Naive thymus-derived CD8-positive, alpha-beta T cell (primary cell): ENCODE measurements around the gene OR52A1. TPM values are rescaled to one million over a fixed set of nuclear protein-coding genes. Genes with fewer than 3 reads are reported as not detected.
"Not testable (repeated sequence)": the region's sequence is repeated elsewhere in the genome, so short reads cannot be mapped to it uniquely, and the experiment has no call there.

ENCODE experiments used
- ATAC-seq, 2 donors: fragments of 150-1000 bp; cut with Tn5 transposase in 1 of 2; sonication (Bioruptor Pico), chemical (Tn5 transposase) in 1 of 2; 1 replicate in 1 of 2; 2 replicates in 1 of 2; pipeline ENCODE4 v1.10.0; 2021; ENCODE audit warnings: mild to moderate bottlenecking in 2 of 2, moderate library complexity in 2 of 2
- POLR2A ChIA-PET: fragments of 350-600 bp; sonication (Branson Sonifier 250); formaldehyde crosslinking; loops from one replicate; lab custom pipeline; 2021; ENCODE audit warnings: antibody characterized with exemption; lab: Charles Lee
- DNase-seq, 10 donors: peaks; one replicate each; pipeline versions ENCODE4 v3.0.0 to v3.0.0-alpha.2; 2020 to 2022
- H3K27ac Mint-ChIP-seq, 10 donors: one replicate each; pipeline ENCODE4 v1.8.0; 2020 to 2022; ENCODE audit warnings: mild to moderate bottlenecking in 10 of 10, mixed read lengths in 10 of 10, moderate library complexity in 4 of 10, inconsistent platforms in 1 of 10
- H3K27me3 Mint-ChIP-seq, 5 donors: one replicate each; pipeline ENCODE4 v1.8.0; 2021 to 2022; ENCODE audit warnings: mixed read lengths in 5 of 5
- H3K36me3 Mint-ChIP-seq, 3 donors: one replicate each; pipeline ENCODE4 v1.8.0; 2020 to 2022; ENCODE audit warnings: mixed read lengths in 3 of 3, mild to moderate bottlenecking in 2 of 3, inconsistent platforms in 1 of 3
- H3K4me1 Mint-ChIP-seq, 4 donors: one replicate each; pipeline ENCODE4 v1.8.0; 2021 to 2022; ENCODE audit warnings: mixed read lengths in 4 of 4
- H3K4me3 Mint-ChIP-seq, 10 donors: one replicate each; pipeline ENCODE4 v1.8.0; 2020 to 2022; ENCODE audit warnings: mild to moderate bottlenecking in 10 of 10, mixed read lengths in 10 of 10, moderate library complexity in 6 of 10, inconsistent platforms in 1 of 10
- H3K9me3 Mint-ChIP-seq, 9 donors: one replicate each; pipeline ENCODE4 v1.8.0; 2020 to 2022; ENCODE audit warnings: mixed read lengths in 9 of 9, mild to moderate bottlenecking in 3 of 9, inconsistent platforms in 1 of 9, moderate library complexity in 1 of 9
- polyA plus RNA-seq, 3 donors: library from polyadenylated mRNA; unstranded; fragments of 300-500 nt; fragmentation: Illumina TruSeq; gene quantifications; one replicate each; pipeline ENCODE4 v1.2.3, GENCODE V29; 2021
- total RNA-seq, 8 experiments: library from RNA in 2 of 8; stranded (reverse) in 2 of 8; gene quantifications; one replicate each; pipeline ENCODE4 v1.2.3 and lab custom pipeline; 2021 to 2026

Gene OR52A1
- not detected for total RNA-seq
- polyA plus RNA-seq = not detected
- total RNA-seq (lab: John Stamatoyannopoulos, UW) = 0 reads per million in 6 experiments

DNA sequence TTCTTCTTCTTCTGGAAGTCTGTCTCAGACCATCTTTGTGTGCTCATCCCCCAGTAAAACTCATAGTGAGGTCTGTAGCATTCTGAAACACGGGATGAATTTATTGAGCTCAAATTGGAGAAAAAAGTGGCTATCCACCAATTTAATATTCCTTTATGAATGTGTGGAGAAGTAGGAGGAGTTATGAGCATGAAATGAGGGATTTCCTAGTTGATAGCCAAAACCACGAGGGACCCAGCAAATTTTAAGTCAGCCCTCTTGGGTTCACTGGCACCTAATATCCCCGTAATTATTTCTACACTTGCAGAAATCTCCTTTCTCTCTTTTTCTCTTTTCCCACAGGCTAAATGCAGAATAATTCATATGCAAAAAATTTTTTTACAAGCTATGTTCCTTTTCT, at the start of gene OR52A1:
Gene OR52A1, minus strand, starts transcription at position 101 of the 400 bp plus-strand sequence. CDS start 2,388 bp downstream, outside the sequence.
- Mint-ChIP-seq H3K4me1 (no peaks in the 10 kb centered on the region), H3K27ac (no peak within 1 kb of the TSS), H3K36me3 (no peaks in the 10 kb centered on the region), H3K9me3 (peaks cover 0 to 3% (median 0%) of the 10 kb centered on the region in 9 donors), H3K4me3 (no peak within 1 kb of the TSS), H3K27me3 (peaks cover 3 to 11% (median 4%) of the 10 kb centered on the region in 5 donors)
- POLR2A ChIA-PET = no interaction called here
- no peak for ATAC-seq
- DNase-seq = no peak

DNA sequence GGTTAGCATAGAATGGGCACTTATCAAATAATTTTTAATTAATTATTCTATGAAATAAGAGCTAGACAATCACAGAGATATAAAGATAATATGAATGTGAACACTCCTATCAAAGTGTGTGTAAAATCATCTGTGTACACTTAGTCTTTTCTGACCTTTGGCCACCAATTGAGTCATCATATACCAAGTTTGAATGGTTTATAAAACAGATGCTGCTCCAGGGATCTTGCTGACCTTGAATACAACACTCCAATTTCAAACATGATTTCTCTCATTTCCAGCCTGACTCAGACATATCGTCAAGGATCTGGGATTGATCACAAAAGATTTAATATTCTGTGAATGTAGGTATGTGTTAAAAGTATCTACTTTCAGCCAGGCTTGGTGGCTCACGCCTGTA, 48.8 kb upstream of the OR52A1 start:
- POLR2A ChIA-PET = no interaction called here
- peaks cover 0 to 1% (median 0%) of the 10 kb centered on the region in 9 donors for H3K9me3 Mint-ChIP-seq
- ATAC-seq = no peak

DNA sequence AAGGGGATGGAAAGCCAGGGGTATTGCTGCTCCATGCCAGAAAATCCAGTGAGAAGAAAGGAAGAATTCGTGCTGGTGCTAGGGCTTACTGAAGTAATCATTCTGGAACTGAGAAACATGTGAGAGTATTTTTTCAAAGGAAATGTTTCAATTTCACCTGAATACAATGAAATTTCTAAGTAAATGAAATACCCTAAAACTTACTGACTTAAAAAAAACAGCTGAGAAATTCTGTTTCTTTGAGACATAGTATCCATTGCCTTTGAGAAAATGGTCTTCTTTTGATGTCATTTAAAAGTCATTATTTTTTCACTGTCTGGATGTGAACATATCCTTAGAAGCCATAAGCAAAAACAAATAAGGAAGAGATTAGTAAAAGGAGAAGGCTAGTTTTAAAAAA, 46.0 kb upstream of the OR52A1 start, which contains the start of gene OR51V1:
Gene OR51V1, minus strand, starts transcription at position 101 of the 400 bp plus-strand sequence. Its CDS starts 0 bp downstream, at position 101.
- no peak within 1 kb of the TSS for H3K4me3 Mint-ChIP-seq
- peaks cover 0 to 1% (median 0%) of the 10 kb centered on the region in 9 donors for H3K9me3 Mint-ChIP-seq
- no peak within 1 kb of the TSS for H3K27ac Mint-ChIP-seq
- DNase-seq = no peak
- no peaks in the 10 kb centered on the region for H3K36me3 Mint-ChIP-seq
- POLR2A ChIA-PET = no interaction called here
- no peak for ATAC-seq
- no peaks in the 10 kb centered on the region for H3K4me1 Mint-ChIP-seq
- peaks cover 0 to 16% (median 7%) of the 10 kb centered on the region in 5 donors for H3K27me3 Mint-ChIP-seq

More for the DNA sequence above, 48.8 kb upstream of the OR52A1 start:
- peaks cover 0 to 16% (median 6%) of the 10 kb centered on the region in 5 donors for H3K27me3 Mint-ChIP-seq
- DNase-seq = no peak
- no peak overlapping the region for H3K4me3 Mint-ChIP-seq
- H3K27ac Mint-ChIP-seq = no peak overlapping the region
- H3K4me1 Mint-ChIP-seq = no peaks in the 10 kb centered on the region
- no peaks in the 10 kb centered on the region for H3K36me3 Mint-ChIP-seq

DNA sequence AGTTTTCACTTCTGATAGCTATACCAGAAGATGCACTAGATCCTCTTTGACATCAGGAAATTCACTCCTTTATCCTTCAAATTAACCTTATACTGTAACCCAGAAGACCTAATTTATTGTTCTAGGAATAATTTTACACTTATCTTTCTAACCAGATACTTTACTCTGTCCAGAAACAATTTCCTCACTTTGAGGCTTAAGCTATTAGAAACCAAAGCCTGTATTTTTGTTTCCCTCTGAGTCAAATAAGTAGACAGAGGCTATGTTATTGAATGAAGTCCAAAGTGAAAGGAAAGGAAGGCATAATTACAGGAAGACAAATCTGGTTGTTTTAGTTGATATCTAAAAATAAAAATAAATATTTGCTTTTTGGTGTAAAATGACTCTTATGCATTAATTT, 43.7 kb upstream of the OR52A1 start:
- Mint-ChIP-seq H3K4me1 (no peaks in the 10 kb centered on the region), H3K4me3 (no peak overlapping the region), H3K27ac (no peak overlapping the region), H3K27me3 (peaks cover 0 to 16% (median 7%) of the 10 kb centered on the region in 5 donors), H3K9me3 (peaks cover 0 to 10% (median 0%) of the 10 kb centered on the region in 9 donors), H3K36me3 (no peaks in the 10 kb centered on the region)
- ATAC-seq (no peak), DNase-seq (no peak)
- POLR2A ChIA-PET = no interaction called here

DNA sequence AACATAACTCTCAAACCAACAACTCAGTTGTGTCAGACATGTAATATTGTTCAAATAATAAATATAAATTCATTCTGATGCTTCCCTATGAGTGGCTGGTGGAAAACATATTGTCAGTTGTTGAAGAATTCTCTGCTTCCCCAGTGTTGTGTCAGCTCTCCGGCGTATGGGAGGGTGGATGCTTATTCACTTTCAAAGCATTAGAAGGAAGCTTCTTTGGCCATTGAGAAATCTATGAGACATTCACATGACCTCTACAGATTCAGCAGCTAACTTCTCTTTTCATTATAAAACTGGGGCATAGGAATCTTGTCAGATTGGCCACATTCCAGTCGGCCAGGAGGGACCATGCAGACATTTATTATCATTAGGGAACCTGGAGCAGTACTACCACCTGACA, 43.0 kb upstream of the OR52A1 start:
- Mint-ChIP-seq H3K27me3 (peaks cover 0 to 14% (median 7%) of the 10 kb centered on the region in 5 donors), H3K36me3 (no peaks in the 10 kb centered on the region), H3K27ac (no peak overlapping the region), H3K4me3 (no peak overlapping the region), H3K9me3 (peaks cover 0 to 18% (median 3%) of the 10 kb centered on the region in 9 donors), H3K4me1 (no peaks in the 10 kb centered on the region)
- POLR2A ChIA-PET = interaction anchor here (0.8 kb wide), 1 partner anchor 611 kb away, joined by 3 read pairs; the partner anchor contains the start of gene OR52N2
- ATAC-seq (no peak), DNase-seq (no peak)

DNA sequence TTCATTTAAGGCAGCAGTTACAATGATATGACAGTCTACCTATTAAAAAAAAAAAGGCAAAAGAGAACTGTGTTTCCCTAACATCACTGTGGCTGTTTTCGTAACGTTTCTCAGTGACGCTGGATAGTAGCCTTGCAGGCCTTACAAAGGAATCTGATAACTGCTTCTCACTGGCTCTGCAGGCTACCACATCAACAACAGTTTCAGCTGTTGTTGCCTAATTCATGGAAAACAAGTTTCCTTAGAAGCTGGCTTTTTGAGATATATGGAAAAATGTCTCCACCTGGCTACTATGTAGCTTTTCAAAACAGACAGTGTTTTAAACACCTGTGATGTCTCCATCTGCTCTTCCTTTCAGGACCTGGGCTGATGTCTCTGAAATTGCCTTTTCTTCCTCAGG, 42.2 kb upstream of the OR52A1 start:
- POLR2A ChIA-PET = no interaction called here
- Mint-ChIP-seq H3K4me3 (no peak overlapping the region), H3K9me3 (peaks cover 0 to 20% (median 3%) of the 10 kb centered on the region in 9 donors), H3K27me3 (peaks cover 0 to 14% (median 7%) of the 10 kb centered on the region in 5 donors), H3K27ac (no peak overlapping the region), H3K36me3 (no peaks in the 10 kb centered on the region), H3K4me1 (no peaks in the 10 kb centered on the region)
- ATAC-seq = no peak
- no peak for DNase-seq

DNA sequence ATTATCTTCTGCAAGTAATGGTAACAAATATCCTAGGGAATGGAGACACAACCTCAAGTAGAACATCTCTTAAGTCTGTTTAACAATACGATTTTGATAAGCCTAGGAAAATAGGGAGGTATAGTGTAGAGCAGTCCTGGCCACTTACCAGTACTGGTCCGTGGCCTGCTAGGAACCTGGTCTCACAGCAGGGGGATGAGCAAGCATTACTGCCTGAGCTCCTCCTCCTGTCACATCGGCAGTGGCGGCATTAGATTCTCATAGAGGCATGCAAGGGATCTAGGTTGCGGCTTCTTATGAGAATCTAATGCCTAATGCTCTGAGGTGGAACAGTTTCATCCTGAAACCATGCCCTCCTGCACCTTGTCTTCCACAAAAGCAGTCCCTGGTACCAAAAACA, 41.5 kb upstream of the OR52A1 start:
- ATAC-seq (no peak), DNase-seq (no peak)
- Mint-ChIP-seq H3K27ac (no peak overlapping the region), H3K36me3 (no peaks in the 10 kb centered on the region), H3K4me3 (no peak overlapping the region), H3K27me3 (peaks cover 0 to 14% (median 6%) of the 10 kb centered on the region in 5 donors), H3K4me1 (no peaks in the 10 kb centered on the region), H3K9me3 (peaks cover 0 to 20% (median 3%) of the 10 kb centered on the region in 9 donors)
- POLR2A ChIA-PET = no interaction called here

DNA sequence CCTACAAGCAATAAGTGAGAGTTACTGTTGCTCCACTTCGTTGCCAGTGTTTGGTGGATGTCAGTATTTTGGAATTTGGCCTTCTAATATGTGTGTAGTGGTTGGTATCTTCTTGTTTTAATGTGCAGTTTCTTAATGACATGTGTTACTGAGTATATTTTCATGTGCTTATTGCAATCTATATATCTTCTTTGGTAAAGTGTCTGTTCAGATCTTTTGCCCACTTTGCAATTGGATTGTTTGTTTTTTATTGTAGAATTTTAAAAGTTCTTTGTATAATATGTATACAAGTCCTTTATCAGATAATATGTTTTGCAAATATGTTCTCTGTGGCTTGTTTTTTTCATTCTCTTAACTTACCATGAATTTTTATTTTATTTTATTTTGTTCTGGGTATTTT, 38.2 kb upstream of the OR52A1 start:
- no peak overlapping the region for H3K27ac Mint-ChIP-seq
- H3K36me3 Mint-ChIP-seq = peaks cover 0 to 9% (median 0%) of the 10 kb centered on the region in 3 donors
- POLR2A ChIA-PET = no interaction called here
- peaks cover 0 to 37% (median 10%) of the 10 kb centered on the region in 9 donors for H3K9me3 Mint-ChIP-seq
- H3K4me1 Mint-ChIP-seq = no peaks in the 10 kb centered on the region
- peaks cover 0 to 3% (median 0%) of the 10 kb centered on the region in 5 donors for H3K27me3 Mint-ChIP-seq
- ATAC-seq = no peak
- DNase-seq = no peak
- H3K4me3 Mint-ChIP-seq = no peak overlapping the region

DNA sequence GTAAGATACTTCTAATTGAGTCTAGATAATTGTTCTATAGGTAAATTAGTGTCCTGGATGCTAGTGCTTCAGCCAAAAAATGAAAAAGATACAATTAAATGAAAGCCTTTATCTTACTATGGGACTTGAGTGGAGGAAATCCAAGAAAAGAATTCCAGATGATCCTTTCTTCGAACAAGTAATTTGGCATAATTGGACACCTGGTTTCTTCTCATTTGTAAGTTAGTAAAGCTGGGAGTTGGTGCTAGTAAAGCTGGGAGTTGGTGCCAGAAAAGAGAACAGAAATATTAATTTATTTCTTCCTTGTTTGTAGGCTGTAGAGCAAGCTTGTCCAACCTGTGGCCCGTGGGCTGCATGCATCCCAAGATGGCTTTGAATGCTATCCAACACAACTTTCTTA, 33.6 kb upstream of the OR52A1 start:
- H3K4me1 Mint-ChIP-seq = no peaks in the 10 kb centered on the region

DNA sequence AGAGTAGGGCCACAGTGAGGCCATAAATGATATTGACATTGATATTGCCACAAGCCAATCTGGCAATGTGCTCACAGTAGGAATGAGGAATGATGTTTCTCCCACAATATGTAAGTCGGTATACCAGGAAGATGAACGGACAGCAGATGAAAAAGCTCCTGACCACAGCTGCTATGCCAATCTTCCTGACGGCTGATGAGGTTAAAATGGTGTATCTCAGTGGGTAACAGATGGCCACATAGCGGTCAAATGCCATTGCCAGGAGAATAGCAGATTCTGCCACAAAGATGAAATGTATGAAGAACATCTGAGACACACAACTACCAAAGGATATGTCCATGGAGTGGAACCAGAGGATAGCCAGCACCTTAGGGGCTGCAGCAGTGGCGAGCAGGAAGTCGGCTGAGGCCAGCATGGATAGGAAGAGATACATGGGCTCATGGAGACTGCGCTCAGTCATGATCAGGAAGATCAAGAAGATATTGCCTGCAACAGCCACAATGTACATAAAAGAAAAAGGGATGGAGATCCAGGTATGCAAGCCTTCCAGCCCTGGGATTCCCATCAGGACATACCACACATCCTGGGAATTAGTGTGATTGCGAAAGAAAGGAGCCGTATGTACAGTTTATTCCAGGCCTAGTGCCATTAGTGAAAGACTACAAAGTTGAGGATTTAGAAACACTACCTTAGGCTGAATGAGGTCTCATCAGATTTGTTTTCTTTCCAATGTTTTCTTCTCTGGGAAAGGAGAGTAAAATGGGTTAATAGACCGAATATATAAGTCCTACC, 23.7 kb upstream of the OR52A1 start:
- POLR2A ChIA-PET = no interaction called here
- H3K36me3 Mint-ChIP-seq = no peaks in the 10 kb centered on the region
- peaks cover 0 to 5% (median 0%) of the 10 kb centered on the region in 9 donors for H3K9me3 Mint-ChIP-seq
- H3K27ac Mint-ChIP-seq = no peak overlapping the region
- no peak for ATAC-seq
- peaks cover 0 to 12% (median 9%) of the 10 kb centered on the region in 5 donors for H3K27me3 Mint-ChIP-seq
- H3K4me3 Mint-ChIP-seq = no peak overlapping the region
- no peaks in the 10 kb centered on the region for H3K4me1 Mint-ChIP-seq
- no peak for DNase-seq

More for the DNA sequence above, 33.6 kb upstream of the OR52A1 start:
- Mint-ChIP-seq H3K27me3 (peaks cover 0 to 12% (median 1%) of the 10 kb centered on the region in 5 donors), H3K4me3 (no peak overlapping the region), H3K36me3 (peaks cover 0 to 9% (median 0%) of the 10 kb centered on the region in 3 donors), H3K27ac (no peak overlapping the region), H3K9me3 (peaks cover 0 to 26% (median 10%) of the 10 kb centered on the region in 9 donors)
- POLR2A ChIA-PET = no interaction called here
- ATAC-seq = no peak
- no peak for DNase-seq

DNA sequence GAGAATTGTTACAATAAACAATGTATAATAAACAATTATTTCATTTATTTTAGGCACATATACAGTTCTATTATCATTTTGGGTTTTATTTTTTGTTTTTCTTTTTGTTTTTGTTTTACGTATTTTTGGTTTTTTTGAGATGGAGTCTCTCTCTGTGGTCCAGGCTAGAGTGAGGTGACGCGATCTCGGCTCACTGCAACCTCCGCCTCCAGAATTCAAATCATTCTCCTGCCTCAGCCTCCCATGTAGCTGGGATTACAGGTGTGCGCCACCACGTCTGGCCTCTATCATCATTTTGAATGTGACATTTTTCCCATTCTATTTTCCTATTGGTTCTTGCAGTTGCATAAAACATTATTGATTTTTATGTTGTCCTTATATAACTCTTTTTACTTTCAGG, 20.4 kb upstream of the OR52A1 start:
- DNase-seq (no peak), ATAC-seq (no peak)
- H3K36me3 Mint-ChIP-seq = no peaks in the 10 kb centered on the region
- no peak overlapping the region for H3K27ac Mint-ChIP-seq
- peaks cover 0 to 5% (median 0%) of the 10 kb centered on the region in 9 donors for H3K9me3 Mint-ChIP-seq
- H3K27me3 Mint-ChIP-seq = peaks cover 0 to 24% (median 11%) of the 10 kb centered on the region in 5 donors
- no peak overlapping the region for H3K4me3 Mint-ChIP-seq
- no peaks in the 10 kb centered on the region for H3K4me1 Mint-ChIP-seq
- POLR2A ChIA-PET = no interaction called here

DNA sequence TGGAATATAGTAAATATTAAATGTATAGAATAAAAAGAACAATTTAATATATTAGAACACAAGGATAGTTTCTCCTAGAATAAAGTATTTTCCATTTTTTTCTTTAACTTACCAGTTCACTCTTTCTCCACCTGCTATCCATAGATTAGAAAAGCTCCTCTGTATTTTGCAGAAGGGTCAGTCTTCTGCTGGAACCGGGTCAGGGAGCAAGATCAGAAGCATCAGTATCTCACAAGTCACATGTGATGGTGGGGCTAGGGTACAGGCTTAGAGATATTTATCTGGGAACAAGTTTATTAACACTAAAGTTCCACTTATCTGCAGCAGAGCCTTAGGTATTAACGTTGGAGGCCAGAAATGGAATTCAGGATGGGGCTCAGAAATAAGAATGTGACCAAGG, 17.3 kb upstream of the OR52A1 start:
- POLR2A ChIA-PET = no interaction called here
- Mint-ChIP-seq H3K27me3 (peaks cover 0 to 16% (median 4%) of the 10 kb centered on the region in 5 donors), H3K4me1 (no peaks in the 10 kb centered on the region), H3K36me3 (no peaks in the 10 kb centered on the region), H3K27ac (no peak overlapping the region), H3K9me3 (no peaks in the 10 kb centered on the region), H3K4me3 (no peak overlapping the region)
- no peak for ATAC-seq
- DNase-seq = no peak

DNA sequence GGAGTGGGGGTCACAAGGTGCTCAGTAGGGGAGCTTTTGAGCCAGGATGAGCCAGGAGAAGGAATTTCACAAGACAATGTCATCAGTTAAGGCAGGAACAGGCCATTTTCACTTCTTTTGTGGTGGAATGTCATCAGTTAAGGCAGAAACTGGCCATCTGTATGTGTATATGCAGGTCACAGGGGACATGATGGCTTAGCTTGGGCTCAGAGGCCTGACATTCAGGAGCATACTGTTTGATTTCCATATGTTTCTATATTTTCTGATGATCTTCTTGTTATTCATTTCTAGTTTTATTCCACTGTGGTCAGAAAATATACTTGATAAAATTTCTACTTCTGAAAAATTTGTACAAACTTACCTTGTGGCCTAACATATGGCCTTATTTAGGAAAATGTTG, 11.3 kb upstream of the OR52A1 start:
- POLR2A ChIA-PET, H3K4me3 Mint-ChIP-seq, H3K36me3 Mint-ChIP-seq, H3K4me1 Mint-ChIP-seq, DNase-seq, H3K9me3 Mint-ChIP-seq, ATAC-seq, H3K27ac Mint-ChIP-seq: not testable (repeated sequence)
- H3K27me3 Mint-ChIP-seq = peaks cover under 1 to 49% (median 6%) of the 10 kb centered on the region in 5 donors
